HCT116 (cell line): ENCODE measurements around the gene GALNT13. TPM values are rescaled to one million over a fixed set of nuclear protein-coding genes. Genes with fewer than 3 reads are reported as not detected.

ENCODE experiments used
- ATAC-seq: fragments of 200-7000 bp; cut with Tn5 transposase; 2 replicates; pipeline ENCODE4 v1.9.1; 2020; ENCODE audit warnings: mild to moderate bottlenecking, moderate library complexity
- BruUV-seq: library from RNA; stranded (reverse); fragments of 400-500 nt; replicated peaks from 2 replicates; lab custom pipeline; 2021; lab: Mats Ljungman, UMichigan
- CTCF ChIA-PET: fragments of 300-600 bp; sonication (Branson Sonifier 250); formaldehyde crosslinking; loops from one replicate; lab custom pipeline; 2021; ENCODE audit warnings: antibody characterized with exemption; lab: Charles Lee
- POLR2A ChIA-PET: fragments of 300-600, 350-600 bp; sonication (Branson Sonifier 250); formaldehyde crosslinking; loops from one replicate; lab custom pipeline; 2021; ENCODE audit warnings: antibody characterized with exemption; lab: Charles Lee
- RAD21 ChIA-PET, 2 experiments: fragments of 300-600 bp; sonication (Branson Sonifier 250); formaldehyde crosslinking; loops; one replicate each; lab custom pipeline; 2023; ENCODE audit warnings: low total read pairs in 2 of 2; ENCODE audit not compliant: uncharacterized antibody in 2 of 2, unreplicated experiment in 2 of 2, low non-redundant PET in 1 of 2; lab: Charles Lee
- DNase-seq: peaks from one replicate; pipeline ENCODE4 v3.0.0-alpha.2; 2010; ENCODE audit warnings: low read depth, low spot score
- H2AFZ ChIP-seq: fragments of 200-600 bp; shearing (Covaris generic), sonication (generic); 2 replicates; pipeline ENCODE4 v1.6.1; 2017; ENCODE audit warnings: low read depth, mixed run types, mixed read lengths, antibody characterized with exemption, low read length; ENCODE audit not compliant: poor library complexity, severe bottlenecking
- H3K27ac ChIP-seq: 2 replicates; pipeline ENCODE4 v1.5.1; 2012; ENCODE audit warnings: low read depth, low read length
- H3K27me3 ChIP-seq: fragments of 200-600 bp; sonication (generic); 2 replicates; pipeline ENCODE4 v1.6.1; 2016; ENCODE audit warnings: mixed run types, low read length, mixed read lengths; ENCODE audit not compliant: insufficient read depth
- H3K36me3 ChIP-seq, 2 experiments: fragments of 200-500 bp in 1 of 2; fragments of 200-600 bp in 1 of 2; sonication (Bioruptor generic) in 1 of 2; sonication (generic) in 1 of 2; 2 replicates each; pipeline versions ENCODE4 v1.5.1 to v1.6.1; 2014 to 2016; ENCODE audit warnings: low read length in 2 of 2, inconsistent platforms in 1 of 2, mixed read lengths in 1 of 2, mixed run types in 1 of 2; ENCODE audit not compliant: insufficient read depth in 2 of 2, control insufficient read depth in 1 of 2
- H3K4me1 ChIP-seq, 2 experiments: fragments of 200-600 bp in 1 of 2; sonication (generic) in 1 of 2; 2 replicates each; pipeline versions ENCODE4 v1.5.1 to v1.6.1; 2012 to 2017; ENCODE audit warnings: low read length in 2 of 2, inconsistent platforms in 1 of 2, mild to moderate bottlenecking in 1 of 2, mixed read lengths in 1 of 2, mixed run types in 1 of 2, moderate library complexity in 1 of 2; ENCODE audit not compliant: insufficient read depth in 2 of 2, control insufficient read depth in 1 of 2
- H3K4me2 ChIP-seq: fragments of 200-600 bp; sonication (generic); 2 replicates; pipeline ENCODE4 v1.6.1; 2017; ENCODE audit warnings: mixed run types, low read length, mixed read lengths
- H3K4me3 ChIP-seq, 2 experiments: fragments of 200-600 bp in 1 of 2; sonication (generic) in 1 of 2; replicated peaks in 1 of 2; 2 replicates each; pipeline ENCODE4 v1.5.1; 2011 to 2016; ENCODE audit warnings: low read length in 2 of 2, control low read depth in 1 of 2, low read depth in 1 of 2, mild to moderate bottlenecking in 1 of 2, mixed read lengths in 1 of 2, mixed run types in 1 of 2
- H3K79me2 ChIP-seq: fragments of 200-600 bp; sonication (generic); 2 replicates; pipeline ENCODE4 v1.6.1; 2017; ENCODE audit warnings: mild to moderate bottlenecking, mixed run types, low read length, moderate library complexity, mixed read lengths; ENCODE audit not compliant: insufficient read depth
- H3K9ac ChIP-seq: fragments of 200-600 bp; sonication (generic); 2 replicates; pipeline ENCODE4 v1.6.1; 2016; ENCODE audit warnings: low read length, mixed read lengths
- H3K9me2 ChIP-seq: fragments of 200-600 bp; sonication (generic), shearing (Covaris generic); 2 replicates; pipeline ENCODE4 v1.6.1; 2017; ENCODE audit warnings: mixed run types, mild to moderate bottlenecking, moderate library complexity; ENCODE audit not compliant: insufficient read depth
- H3K9me3 ChIP-seq, 2 experiments: fragments of 200-500 bp in 1 of 2; fragments of 200-600 bp in 1 of 2; sonication (Bioruptor generic) in 1 of 2; sonication (generic) in 1 of 2; 2 replicates each; pipeline ENCODE4 v1.6.1; 2014 to 2017; ENCODE audit warnings: low read length in 2 of 2, mixed read lengths in 2 of 2, inconsistent platforms in 1 of 2, low read depth in 1 of 2, mild to moderate bottlenecking in 1 of 2, mixed run types in 1 of 2, moderate library complexity in 1 of 2; ENCODE audit not compliant: control insufficient read depth in 1 of 2, insufficient read depth in 1 of 2
- H4K20me1 ChIP-seq: fragments of 200-600 bp; sonication (generic), shearing (Covaris generic); 2 replicates; pipeline ENCODE4 v1.6.1; 2017; ENCODE audit warnings: mixed run types, mild to moderate bottlenecking, moderate library complexity; ENCODE audit not compliant: insufficient read depth
- FOSL1 ChIP-seq: IDR thresholded peaks from 2 replicates; pipeline ENCODE4 v1.6.1; 2012; ENCODE audit warnings: low read depth
- JUND ChIP-seq: IDR thresholded peaks from 2 replicates; pipeline ENCODE4 v1.6.1; 2012
- POLR2A ChIP-seq: IDR thresholded peaks from 2 replicates; pipeline ENCODE4 v1.7.0; 2011; ENCODE audit warnings: borderline replicate concordance; ENCODE audit not compliant: insufficient read depth, insufficient read length; ENCODE audit errors: extremely low read depth
- RAD21 ChIP-seq: IDR thresholded peaks from 2 replicates; pipeline ENCODE4 v1.6.1; 2012; ENCODE audit warnings: low read depth, mild to moderate bottlenecking
- SRF ChIP-seq: IDR thresholded peaks from 2 replicates; pipeline ENCODE4 v1.6.1; 2012; ENCODE audit warnings: low read depth
- ZFX ChIP-seq: fragments of 450-650 bp; IDR thresholded peaks from 2 replicates; pipeline ENCODE4 v1.6.1; 2017
- ZNF274 ChIP-seq: fragments of 200-500 bp; sonication (Bioruptor generic); IDR thresholded peaks from 2 replicates; pipeline ENCODE4 v1.6.1; 2014; ENCODE audit warnings: mild to moderate bottlenecking, low read depth, low read length, inconsistent platforms
- intact Hi-C: fragments of 100-400 bp; cut with micrococcal nuclease; formaldehyde crosslinking; loops from 2 replicates; pipeline ENCODE4 v1.10.0; 2022
- total RNA-seq: library from RNA; stranded (reverse); gene quantifications from one replicate; pipeline ENCODE4 v1.2.1, GENCODE V29; 2021; ENCODE audit not compliant: unreplicated experiment

GALNT13 gene
- total RNA-seq, 1 experiment from 2014 or later: 0.44 TPM

GRCh38 chr2:154158101-154158500 lies 286.4 kb downstream of the GALNT13 start:
- CTCF ChIA-PET: no interaction called here
- no peak overlapping the region for H3K27ac ChIP-seq
- TF ChIP-seq JUND (no peak), ZNF274 (no peak)
- TF ChIP-seq, all 23 proteins: peak for 0
- H3K36me3 ChIP-seq: no peaks in the 10 kb centered on the region
- H3K4me2 ChIP-seq: no peak overlapping the region
- H3K9me3 ChIP-seq: no peaks in the 10 kb centered on the region
- ChIA-PET POLR2A (no interaction called here), RAD21 (no interaction called here)
- no peaks in the 10 kb centered on the region for H4K20me1 ChIP-seq
- no peak overlapping the region for H2AFZ ChIP-seq
- no peak overlapping the region for H3K4me3 ChIP-seq
- no TSS peak for BruUV-seq
- H3K9ac ChIP-seq: no peak overlapping the region
- ATAC-seq (no peak), DNase-seq (no peak)
- H3K27me3 ChIP-seq: no peaks in the 10 kb centered on the region
- no peaks in the 10 kb centered on the region for H3K79me2 ChIP-seq
- no peaks in the 10 kb centered on the region for H3K9me2 ChIP-seq
- intact Hi-C loops: loop anchor here (10.0 kb wide), 1 partner anchor 243 kb away; no protein-coding TSS in a partner anchor
- no peaks in the 10 kb centered on the region for H3K4me1 ChIP-seq

- H3K4me1 ChIP-seq: no peaks in the 10 kb centered on the region
- H4K20me1 ChIP-seq: no peaks in the 10 kb centered on the region
- H3K4me3 ChIP-seq: no peak overlapping the region
- intact Hi-C loops: no loop called here
- no TSS peak for BruUV-seq
- ChIA-PET CTCF (no interaction called here), POLR2A (no interaction called here), RAD21 (no interaction called here)
- H3K79me2 ChIP-seq: no peaks in the 10 kb centered on the region
- H3K27me3 ChIP-seq: no peaks in the 10 kb centered on the region
- no peak overlapping the region for H3K9ac ChIP-seq
- H3K27ac ChIP-seq: no peak overlapping the region
- DNase-seq (no peak), ATAC-seq (no peak)
- no peaks in the 10 kb centered on the region for H3K9me3 ChIP-seq
- H3K4me2 ChIP-seq: no peak overlapping the region
- no peaks in the 10 kb centered on the region for H3K9me2 ChIP-seq
- no peak overlapping the region for H2AFZ ChIP-seq
- no peaks in the 10 kb centered on the region for H3K36me3 ChIP-seq
- no peak for TF ChIP-seq FOSL1
- TF ChIP-seq SRF: no peak
- TF ChIP-seq JUND: no peak
- TF ChIP-seq ZFX: no peak
- TF ChIP-seq RAD21: no peak
- TF ChIP-seq POLR2A: no peak
Measured at GRCh38 chr2:154161286-154161685, 289.6 kb downstream of the GALNT13 start.
